CD14-positive monocyte (primary cell): ENCODE results near the gene NOP56. TPM values are rescaled to one million over a fixed set of nuclear protein-coding genes. Genes with fewer than 3 reads are reported as not detected.

ENCODE experiments used
- DNase-seq, 3 donors: peaks; one replicate each; pipeline ENCODE4 v3.0.0-alpha.2; 2011 to 2022
- H2AFZ ChIP-seq: 2 replicates; pipeline ENCODE4 v1.6.0; 2012; ENCODE audit warnings: mild to moderate bottlenecking, low read depth, low read length, inconsistent platforms; ENCODE audit not compliant: insufficient read depth, poor library complexity, severe bottlenecking
- H3K27ac ChIP-seq, 2 donors: 1 replicate in 1 of 2; 2 replicates in 1 of 2; pipeline ENCODE4 v1.5.1; 2012 to 2013; ENCODE audit warnings: low read length in 2 of 2, control low read depth in 1 of 2, inconsistent platforms in 1 of 2, low read depth in 1 of 2, mild to moderate bottlenecking in 1 of 2
- H3K27me3 ChIP-seq, 2 donors: one replicate each; pipeline versions ENCODE4 v1.6.0 to v1.6.1; 2011 to 2013; ENCODE audit warnings: low read length in 2 of 2; ENCODE audit not compliant: control insufficient read depth in 2 of 2, insufficient read depth in 2 of 2
- H3K36me3 ChIP-seq, 2 donors: replicated peaks in 1 of 2; 1 replicate in 1 of 2; 2 replicates in 1 of 2; pipeline versions ENCODE4 v1.5.1 to v1.6.1; 2012 to 2013; ENCODE audit warnings: low read length in 2 of 2, control low read depth in 1 of 2, inconsistent platforms in 1 of 2, mild to moderate bottlenecking in 1 of 2; ENCODE audit not compliant: insufficient read depth in 2 of 2, control insufficient read depth in 1 of 2
- H3K4me1 ChIP-seq, 2 donors: 1 replicate in 1 of 2; 2 replicates in 1 of 2; pipeline versions ENCODE4 v1.5.1 to v1.6.1; 2012 to 2013; ENCODE audit warnings: low read length in 2 of 2, control low read depth in 1 of 2, inconsistent platforms in 1 of 2, mild to moderate bottlenecking in 1 of 2, moderate library complexity in 1 of 2; ENCODE audit not compliant: insufficient read depth in 2 of 2, control insufficient read depth in 1 of 2
- H3K4me2 ChIP-seq: replicated peaks from 2 replicates; pipeline ENCODE3; 2012; ENCODE audit warnings: low read length, moderate library complexity, mild to moderate bottlenecking; ENCODE audit not compliant: poor library complexity, severe bottlenecking; ENCODE audit errors: extremely low read depth
- H3K4me3 ChIP-seq, 3 experiments: fragments of 200-600 bp in 1 of 3; sonication (generic) in 1 of 3; replicated peaks in 1 of 3; 1 replicate in 2 of 3; 2 replicates in 1 of 3; pipeline ENCODE4 v1.5.1; 2011 to 2013; ENCODE audit warnings: low read length in 3 of 3, mild to moderate bottlenecking in 3 of 3, control low read depth in 2 of 3, low read depth in 2 of 3, inconsistent platforms in 1 of 3, moderate library complexity in 1 of 3
- H3K79me2 ChIP-seq: 2 replicates; pipeline ENCODE4 v1.6.0; 2012; ENCODE audit warnings: mild to moderate bottlenecking, control low read depth, inconsistent platforms, low read length, moderate library complexity; ENCODE audit not compliant: insufficient read depth
- H3K9ac ChIP-seq: 2 replicates; pipeline ENCODE4 v1.6.0; 2017; ENCODE audit warnings: low read length, mild to moderate bottlenecking; ENCODE audit not compliant: insufficient read depth, poor library complexity, severe bottlenecking
- H3K9me3 ChIP-seq, 2 donors: replicated peaks in 1 of 2; 1 replicate in 1 of 2; 2 replicates in 1 of 2; pipeline versions ENCODE4 v1.5.1 to v1.6.1; 2012 to 2013; ENCODE audit warnings: low read length in 2 of 2, control low read depth in 1 of 2; ENCODE audit not compliant: control insufficient read depth in 1 of 2, insufficient read depth in 1 of 2
- H4K20me1 ChIP-seq: 2 replicates; pipeline ENCODE4 v1.6.0; 2012; ENCODE audit warnings: mild to moderate bottlenecking, low read length, control low read depth, moderate library complexity; ENCODE audit not compliant: insufficient read depth
- H3K27ac Mint-ChIP-seq, 7 donors: one replicate each; pipeline ENCODE4 v1.8.0; 2020; ENCODE audit warnings: mild to moderate bottlenecking in 7 of 7, mixed read lengths in 7 of 7, moderate library complexity in 6 of 7, inconsistent platforms in 2 of 7
- H3K27me3 Mint-ChIP-seq, 3 donors: one replicate each; pipeline ENCODE4 v1.8.0; 2021 to 2022; ENCODE audit warnings: low read depth in 3 of 3, mild to moderate bottlenecking in 3 of 3, mixed read lengths in 3 of 3, moderate library complexity in 3 of 3, inconsistent platforms in 1 of 3
- H3K36me3 Mint-ChIP-seq, 2 donors: one replicate each; pipeline ENCODE4 v1.8.0; 2020; ENCODE audit warnings: mixed read lengths in 2 of 2, inconsistent platforms in 1 of 2, mild to moderate bottlenecking in 1 of 2
- H3K4me1 Mint-ChIP-seq: one replicate; pipeline ENCODE4 v1.8.0; 2020; ENCODE audit warnings: mild to moderate bottlenecking, mixed read lengths
- H3K4me3 Mint-ChIP-seq, 2 donors: one replicate each; pipeline ENCODE4 v1.8.0; 2020; ENCODE audit warnings: mild to moderate bottlenecking in 2 of 2, mixed read lengths in 2 of 2, moderate library complexity in 1 of 2
- H3K9me3 Mint-ChIP-seq, 7 donors: one replicate each; pipeline ENCODE4 v1.8.0; 2020 to 2022; ENCODE audit warnings: mixed read lengths in 7 of 7, mild to moderate bottlenecking in 6 of 7, moderate library complexity in 6 of 7, inconsistent platforms in 2 of 7
- CTCF ChIP-seq: fragments of 200-600 bp; IDR thresholded peaks from one replicate; pipeline ENCODE4 v1.8.0; 2022; ENCODE audit warnings: antibody characterized with exemption, mild to moderate bottlenecking
- WGBS: methylation state at CpG from one replicate; pipeline ENCODE4 v1.1.5; 2013; ENCODE audit warnings: missing lambda C conversion rate; ENCODE audit not compliant: insufficient coverage; 5-methylcytosine and 5-hydroxymethylcytosine counted together
- intact Hi-C, 2 donors: fragments of 100-400 bp; cut with micrococcal nuclease; formaldehyde crosslinking; loops; one replicate each; pipeline versions ENCODE4 v1.15.0 to v1.15.1; 2023
- polyA plus RNA-seq, 3 donors: library from polyadenylated mRNA; depleted of rRNA in 1 of 3; unstranded in 2 of 3; stranded (reverse) in 1 of 3; fragments of 300-500 nt in 2 of 3; fragments of >200 nt in 1 of 3; fragmentation: Illumina TruSeq in 2 of 3; gene quantifications; 1 replicate in 2 of 3; 2 replicates in 1 of 3; pipeline ENCODE4 v1.2.3, GENCODE V29; 2012 to 2021

Gene NOP56
- polyA plus RNA-seq, 3 donors = 27.3 to 102 (median 33.1) TPM

- H3K4me3 ChIP-seq = no peak overlapping the region
- no peak for TF ChIP-seq CTCF
Observed at GRCh38 chr20:2705931-2706645, 53.7 kb downstream of the NOP56 start.

GRCh38 chr20:2706688-2707352 lies 54.4 kb downstream of the NOP56 start:
- Mint-ChIP-seq H3K9me3 (peaks cover 0 to 10% (median 6%) of the 10 kb centered on the region in 7 donors), H3K4me3 (no peak overlapping the region), H3K36me3 (no peaks in the 10 kb centered on the region), H3K27ac (no peak overlapping the region), H3K27me3 (peaks cover 3 to 18% (median 18%) of the 10 kb centered on the region in 3 donors), H3K4me1 (no peaks in the 10 kb centered on the region)
- intact Hi-C loops = no loop called here
- Histone ChIP-seq H3K36me3 (no peaks in the 10 kb centered on the region), H3K9me3 (peaks cover 0 to 4% of the 10 kb centered on the region in 2 donors), H3K4me3 (no peak overlapping the region), H2AFZ (no peak overlapping the region), H3K4me2 (no peak overlapping the region), H3K4me1 (no peaks in the 10 kb centered on the region), H4K20me1 (no peaks in the 10 kb centered on the region), H3K27me3 (peaks cover 0 to 4% of the 10 kb centered on the region in 2 donors), H3K9ac (no peak overlapping the region), H3K79me2 (no peaks in the 10 kb centered on the region), H3K27ac (no peak overlapping the region)
- no peak for DNase-seq
- TF ChIP-seq CTCF = no peak
- 27% methylated on average over 5 of the region's 6 CpGs for WGBS

More at GRCh38 chr20:2705931-2706645, 53.7 kb downstream of the NOP56 start:
- Histone ChIP-seq H4K20me1 (no peaks in the 10 kb centered on the region), H3K36me3 (no peaks in the 10 kb centered on the region), H3K9me3 (peaks cover 0 to 4% of the 10 kb centered on the region in 2 donors), H3K27me3 (peaks cover 0 to 4% of the 10 kb centered on the region in 2 donors), H3K27ac (no peak overlapping the region), H2AFZ (no peak overlapping the region), H3K4me1 (no peaks in the 10 kb centered on the region), H3K79me2 (no peaks in the 10 kb centered on the region), H3K9ac (no peak overlapping the region), H3K4me2 (no peak overlapping the region)
- intact Hi-C loops = no loop called here
- DNase-seq = no peak
- Mint-ChIP-seq H3K27ac (no peak overlapping the region), H3K4me1 (no peaks in the 10 kb centered on the region), H3K4me3 (no peak overlapping the region), H3K36me3 (no peaks in the 10 kb centered on the region), H3K27me3 (peaks cover 6 to 23% (median 20%) of the 10 kb centered on the region in 3 donors), H3K9me3 (peaks cover 0 to 10% (median 6%) of the 10 kb centered on the region in 7 donors)
- WGBS = 97% methylated on average over 7 of the region's 14 CpGs
